Measurements from ENCODE around the gene MEDAG. TPM values are rescaled to one million over a fixed set of nuclear protein-coding genes. Genes with fewer than 3 reads are reported as not detected.
A peak's percentile ranks its signal among the peaks of the same experiment; 100 is the strongest.

Gene MEDAG
- total RNA-seq, 2 experiments from 2014 or later: not detected

GRCh38 chr13:30867089-30867669, 38.9 kb upstream of the MEDAG start:
- Mint-ChIP-seq H3K36me3 (ENCODE audit: low read depth) (no peaks in the 10 kb centered on the region), H3K27me3 (peaks cover 14% of the 10 kb centered on the region), H3K9me3 (no peaks in the 10 kb centered on the region), H3K4me1 (peaks cover 4% of the 10 kb centered on the region), H3K27ac (no peak overlapping the region), H3K4me3 (no peak overlapping the region)
- ChIA-PET CTCF (interaction anchor here (0.5 to 1.1 kb wide), 3 partner anchors 18 to 1362 kb away, joined by 3 to 4 read pairs (median 4); no protein-coding TSS in a partner anchor), POLR2A (no interaction called here)
- no peak for DNase-seq

GRCh38 chr13:30868799-30869470, 37.1 kb upstream of the MEDAG start:
- Mint-ChIP-seq H3K36me3 (ENCODE audit: low read depth) (no peaks in the 10 kb centered on the region), H3K4me1 (peaks cover 4% of the 10 kb centered on the region), H3K27me3 (peaks cover 12% of the 10 kb centered on the region), H3K9me3 (no peaks in the 10 kb centered on the region), H3K4me3 (no peak overlapping the region), H3K27ac (no peak overlapping the region)
- no peak for DNase-seq
- ChIA-PET POLR2A (no interaction called here), CTCF (interaction anchor here (1.2 to 1.4 kb wide), 2 partner anchors 13 to 20 kb away, joined by 3 read pairs; no protein-coding TSS in a partner anchor)

- Mint-ChIP-seq H3K4me3 (no peak overlapping the region), H3K27me3 (peaks cover 15% of the 10 kb centered on the region), H3K4me1 (peaks cover 4% of the 10 kb centered on the region), H3K27ac (no peak overlapping the region), H3K36me3 (ENCODE audit: low read depth) (no peaks in the 10 kb centered on the region), H3K9me3 (no peaks in the 10 kb centered on the region)
- ChIA-PET POLR2A (no interaction called here), CTCF (interaction anchor here (1.2 kb wide), 1 partner anchor 13 kb away, joined by 3 read pairs; no protein-coding TSS in a partner anchor)
- no peak for DNase-seq
Measured at GRCh38 chr13:30869491-30869890, 36.6 kb upstream of the MEDAG start.

GRCh38 chr13:30870049-30870884, 35.8 kb upstream of the MEDAG start:
- ChIA-PET CTCF (no interaction called here), POLR2A (no interaction called here)
- Mint-ChIP-seq H3K27me3 (peaks cover 14% of the 10 kb centered on the region), H3K27ac (no peak overlapping the region), H3K4me3 (no peak overlapping the region), H3K4me1 (peaks cover 3% of the 10 kb centered on the region), H3K9me3 (no peaks in the 10 kb centered on the region), H3K36me3 (ENCODE audit: low read depth) (no peaks in the 10 kb centered on the region)
- peak; percentile 23 for DNase-seq

- CTCF ChIA-PET: interaction anchor here (1.7 kb wide), 1 partner anchor 9 kb away, joined by 4 read pairs; no protein-coding TSS in a partner anchor
- DNase-seq: no peak
- Mint-ChIP-seq H3K4me1 (no peaks in the 10 kb centered on the region), H3K27me3 (peaks cover 11% of the 10 kb centered on the region), H3K27ac (no peak overlapping the region), H3K36me3 (ENCODE audit: low read depth) (no peaks in the 10 kb centered on the region), H3K9me3 (no peaks in the 10 kb centered on the region), H3K4me3 (no peak overlapping the region)
- POLR2A ChIA-PET: no interaction called here
Measured at GRCh38 chr13:30870916-30871587, 35.0 kb upstream of the MEDAG start.

GRCh38 chr13:30871588-30872275, 34.3 kb upstream of the MEDAG start:
- no peak overlapping the region for H3K4me3 Mint-ChIP-seq
- H3K4me1 Mint-ChIP-seq: no peaks in the 10 kb centered on the region
- POLR2A ChIA-PET: no interaction called here
- H3K27ac Mint-ChIP-seq: no peak overlapping the region
- H3K27me3 Mint-ChIP-seq: peaks cover 11% of the 10 kb centered on the region
- no peaks in the 10 kb centered on the region for H3K36me3 Mint-ChIP-seq (ENCODE audit: low read depth)
- CTCF ChIA-PET: interaction anchor here (0.8 to 1.7 kb wide), 2 partner anchors 10 to 396 kb away, joined by 3 to 4 read pairs; no protein-coding TSS in a partner anchor
- no peak for DNase-seq
- H3K9me3 Mint-ChIP-seq: no peaks in the 10 kb centered on the region

GRCh38 chr13:30872276-30872594, 33.8 kb upstream of the MEDAG start:
- no peak overlapping the region for H3K27ac Mint-ChIP-seq
- peaks cover 11% of the 10 kb centered on the region for H3K27me3 Mint-ChIP-seq
- H3K4me1 Mint-ChIP-seq: no peaks in the 10 kb centered on the region
- H3K4me3 Mint-ChIP-seq: no peak overlapping the region
- H3K36me3 Mint-ChIP-seq (ENCODE audit: low read depth): no peaks in the 10 kb centered on the region
- CTCF ChIA-PET: interaction anchor here (0.5 to 1.7 kb wide), 3 partner anchors 11 to 396 kb away, joined by 3 to 4 read pairs (median 3); no protein-coding TSS in a partner anchor
- no peaks in the 10 kb centered on the region for H3K9me3 Mint-ChIP-seq
- DNase-seq: no peak
- POLR2A ChIA-PET: no interaction called here

GRCh38 chr13:30872685-30873461, 33.2 kb upstream of the MEDAG start:
- no peak for DNase-seq
- ChIA-PET POLR2A (no interaction called here), CTCF (interaction anchor here (0.5 to 1.7 kb wide), 4 partner anchors 11 to 397 kb away, joined by 3 to 4 read pairs (median 3); no protein-coding TSS in a partner anchor)
- H3K27ac Mint-ChIP-seq: no peak overlapping the region
- no peaks in the 10 kb centered on the region for H3K9me3 Mint-ChIP-seq
- H3K4me1 Mint-ChIP-seq: no peaks in the 10 kb centered on the region
- no peaks in the 10 kb centered on the region for H3K36me3 Mint-ChIP-seq (ENCODE audit: low read depth)
- peaks cover 9% of the 10 kb centered on the region for H3K27me3 Mint-ChIP-seq
- H3K4me3 Mint-ChIP-seq: no peak overlapping the region

GRCh38 chr13:30873499-30873898, 32.6 kb upstream of the MEDAG start:
- Mint-ChIP-seq H3K27me3 (peaks cover 7% of the 10 kb centered on the region), H3K4me3 (no peak overlapping the region), H3K4me1 (no peaks in the 10 kb centered on the region), H3K9me3 (no peaks in the 10 kb centered on the region), H3K27ac (no peak overlapping the region), H3K36me3 (ENCODE audit: low read depth) (no peaks in the 10 kb centered on the region)
- DNase-seq: no peak
- CTCF ChIA-PET: interaction anchor here (1.1 to 1.6 kb wide), 2 partner anchors 8 to 19 kb away, joined by 3 read pairs; no protein-coding TSS in a partner anchor
- POLR2A ChIA-PET: no interaction called here

- H3K4me3 Mint-ChIP-seq: no peak overlapping the region
- no peaks in the 10 kb centered on the region for H3K9me3 Mint-ChIP-seq
- H3K27ac Mint-ChIP-seq: no peak overlapping the region
- H3K27me3 Mint-ChIP-seq: peaks cover 8% of the 10 kb centered on the region
- ChIA-PET POLR2A (no interaction called here), CTCF (interaction anchor here (0.7 to 1.6 kb wide), 3 partner anchors 8 to 19 kb away, joined by 3 read pairs; no protein-coding TSS in a partner anchor)
- no peaks in the 10 kb centered on the region for H3K4me1 Mint-ChIP-seq
- DNase-seq: no peak
- H3K36me3 Mint-ChIP-seq (ENCODE audit: low read depth): no peaks in the 10 kb centered on the region
Measured at GRCh38 chr13:30874111-30874510, 32.0 kb upstream of the MEDAG start.

- H3K27me3 Mint-ChIP-seq: peaks cover 5% of the 10 kb centered on the region
Measured at GRCh38 chr13:30874561-30874960, 31.5 kb upstream of the MEDAG start.

More at GRCh38 chr13:30874561-30874960, 31.5 kb upstream of the MEDAG start:
- ChIA-PET POLR2A (no interaction called here), CTCF (interaction anchor here (0.7 to 1.1 kb wide), 2 partner anchors 9 to 12 kb away, joined by 3 read pairs; no protein-coding TSS in a partner anchor)
- H3K27ac Mint-ChIP-seq: no peak overlapping the region
- H3K36me3 Mint-ChIP-seq (ENCODE audit: low read depth): no peaks in the 10 kb centered on the region
- H3K4me3 Mint-ChIP-seq: no peak overlapping the region
- no peaks in the 10 kb centered on the region for H3K4me1 Mint-ChIP-seq
- DNase-seq: no peak
- no peaks in the 10 kb centered on the region for H3K9me3 Mint-ChIP-seq

Measured in activated CD4-positive, alpha-beta T cell treated with anti-CD3 and anti-CD28 coated beads, Interleukin-2, amount 10 ng/mL, durations not matched to agents 7 days and 5 days (primary cell).